Neural crest cell (in vitro differentiated cells): ENCODE measurements around the gene SMTNL1. TPM values are rescaled to one million over a fixed set of nuclear protein-coding genes. Genes with fewer than 3 reads are reported as not detected.

ENCODE experiments used
- DNase-seq: peaks from one replicate; pipeline ENCODE4 v3.0.0; 2021; ENCODE audit warnings: low read depth, mixed read lengths, low spot score
- H3K27ac Mint-ChIP-seq: one replicate; pipeline ENCODE4 v1.8.0; 2021; ENCODE audit warnings: mild to moderate bottlenecking, mixed read lengths; ENCODE audit not compliant: unreplicated experiment
- H3K27me3 Mint-ChIP-seq: 2 replicates; pipeline ENCODE4 v1.8.0; 2021; ENCODE audit warnings: low read depth, mild to moderate bottlenecking, mixed read lengths
- H3K36me3 Mint-ChIP-seq: 2 replicates; pipeline ENCODE4 v1.8.0; 2021; ENCODE audit warnings: low read depth, mild to moderate bottlenecking, mixed read lengths
- H3K4me1 Mint-ChIP-seq: 2 replicates; pipeline ENCODE4 v1.8.0; 2021; ENCODE audit warnings: mixed read lengths
- H3K4me3 Mint-ChIP-seq: one replicate; pipeline ENCODE4 v1.8.0; 2021; ENCODE audit warnings: mild to moderate bottlenecking, mixed read lengths
- H3K9me3 Mint-ChIP-seq: 2 replicates; pipeline ENCODE4 v1.8.0; 2021; ENCODE audit warnings: mixed read lengths
- total RNA-seq: library from RNA; stranded (reverse); gene quantifications from 2 replicates; pipeline ENCODE4 v1.2.1, GENCODE V29; 2021
- TF ChIP-seq, protein P1 (sequence below): fragments of 200-600 bp; sonication (generic); conservative IDR thresholded peaks from 2 replicates; pipeline ENCODE4 v1.5.0; 2021; ENCODE audit warnings: antibody characterized with exemption, mild to moderate bottlenecking

Gene SMTNL1
- total RNA-seq, 1 donor from 2014 or later = not detected

DNA sequence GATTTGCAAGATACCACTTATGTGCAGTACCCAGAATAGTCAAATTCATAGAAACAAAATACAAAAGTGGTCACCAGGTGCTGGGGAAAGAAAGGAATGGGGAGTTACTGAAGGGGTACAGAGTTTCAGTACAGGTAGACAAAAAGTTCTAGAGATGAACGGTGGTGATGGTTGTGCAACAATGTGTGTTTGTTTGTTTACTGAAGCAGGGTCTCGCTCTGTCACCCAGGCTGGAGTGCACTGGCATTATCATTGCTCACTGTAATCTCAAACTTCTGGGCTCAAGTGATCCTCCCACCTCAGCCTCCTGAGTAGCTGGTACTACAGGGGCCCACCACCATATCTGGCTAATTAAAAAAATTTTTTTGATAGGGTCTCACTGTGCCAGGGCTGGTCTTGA lies 18.0 kb downstream of the SMTNL1 start:
- H3K27me3 Mint-ChIP-seq = no peaks in the 10 kb centered on the region
- TF ChIP-seq, protein P1, sequence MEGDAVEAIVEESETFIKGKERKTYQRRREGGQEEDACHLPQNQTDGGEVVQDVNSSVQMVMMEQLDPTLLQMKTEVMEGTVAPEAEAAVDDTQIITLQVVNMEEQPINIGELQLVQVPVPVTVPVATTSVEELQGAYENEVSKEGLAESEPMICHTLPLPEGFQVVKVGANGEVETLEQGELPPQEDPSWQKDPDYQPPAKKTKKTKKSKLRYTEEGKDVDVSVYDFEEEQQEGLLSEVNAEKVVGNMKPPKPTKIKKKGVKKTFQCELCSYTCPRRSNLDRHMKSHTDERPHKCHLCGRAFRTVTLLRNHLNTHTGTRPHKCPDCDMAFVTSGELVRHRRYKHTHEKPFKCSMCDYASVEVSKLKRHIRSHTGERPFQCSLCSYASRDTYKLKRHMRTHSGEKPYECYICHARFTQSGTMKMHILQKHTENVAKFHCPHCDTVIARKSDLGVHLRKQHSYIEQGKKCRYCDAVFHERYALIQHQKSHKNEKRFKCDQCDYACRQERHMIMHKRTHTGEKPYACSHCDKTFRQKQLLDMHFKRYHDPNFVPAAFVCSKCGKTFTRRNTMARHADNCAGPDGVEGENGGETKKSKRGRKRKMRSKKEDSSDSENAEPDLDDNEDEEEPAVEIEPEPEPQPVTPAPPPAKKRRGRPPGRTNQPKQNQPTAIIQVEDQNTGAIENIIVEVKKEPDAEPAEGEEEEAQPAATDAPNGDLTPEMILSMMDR = no peak
- H3K27ac Mint-ChIP-seq = no peak overlapping the region
- H3K9me3 Mint-ChIP-seq = no peaks in the 10 kb centered on the region
- no peak for DNase-seq
- peaks cover 3% of the 10 kb centered on the region for H3K36me3 Mint-ChIP-seq
- no peak overlapping the region for H3K4me3 Mint-ChIP-seq
- no peaks in the 10 kb centered on the region for H3K4me1 Mint-ChIP-seq

GRCh38 chr11:57556041-57556440 lies 18.6 kb downstream of the SMTNL1 start:
- peaks cover 3% of the 10 kb centered on the region for H3K36me3 Mint-ChIP-seq
- TF ChIP-seq, protein P1 = no peak
- H3K27ac Mint-ChIP-seq = no peak overlapping the region
- no peak for DNase-seq
- H3K4me1 Mint-ChIP-seq = no peaks in the 10 kb centered on the region
- H3K4me3 Mint-ChIP-seq = no peak overlapping the region
- no peaks in the 10 kb centered on the region for H3K27me3 Mint-ChIP-seq
- H3K9me3 Mint-ChIP-seq = no peaks in the 10 kb centered on the region

GRCh38 chr11:57560146-57560545 lies 22.8 kb downstream of the SMTNL1 start:
- H3K9me3 Mint-ChIP-seq = no peaks in the 10 kb centered on the region
- TF ChIP-seq, protein P1 = no peak
- DNase-seq = no peak

DNA sequence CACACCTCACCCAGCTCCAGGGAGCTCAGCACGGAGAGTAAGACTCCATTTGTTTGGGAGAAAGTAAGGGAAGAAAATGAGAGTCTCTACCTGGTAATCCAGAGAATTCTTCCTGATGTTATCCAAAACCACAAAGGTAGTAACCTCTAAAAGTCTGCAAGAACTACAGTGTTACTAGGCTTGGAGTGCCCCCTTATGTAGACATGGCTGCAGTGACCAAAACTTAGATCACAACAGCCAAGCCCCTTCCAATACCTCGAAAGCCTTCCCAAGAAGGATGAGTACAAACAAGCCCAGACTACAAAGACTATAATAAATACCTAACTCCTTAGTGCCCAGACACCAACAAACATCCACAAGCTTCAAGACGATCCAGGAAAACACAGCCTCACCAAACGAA lies 25.2 kb downstream of the SMTNL1 start:
- peaks cover 31% of the 10 kb centered on the region for H3K4me1 Mint-ChIP-seq

More at GRCh38 chr11:57560146-57560545, 22.8 kb downstream of the SMTNL1 start:
- H3K27ac Mint-ChIP-seq = no peak overlapping the region
- peaks cover 13% of the 10 kb centered on the region for H3K4me1 Mint-ChIP-seq
- H3K4me3 Mint-ChIP-seq = no peak overlapping the region
- H3K27me3 Mint-ChIP-seq = no peaks in the 10 kb centered on the region
- H3K36me3 Mint-ChIP-seq = peaks cover 2% of the 10 kb centered on the region

DNA sequence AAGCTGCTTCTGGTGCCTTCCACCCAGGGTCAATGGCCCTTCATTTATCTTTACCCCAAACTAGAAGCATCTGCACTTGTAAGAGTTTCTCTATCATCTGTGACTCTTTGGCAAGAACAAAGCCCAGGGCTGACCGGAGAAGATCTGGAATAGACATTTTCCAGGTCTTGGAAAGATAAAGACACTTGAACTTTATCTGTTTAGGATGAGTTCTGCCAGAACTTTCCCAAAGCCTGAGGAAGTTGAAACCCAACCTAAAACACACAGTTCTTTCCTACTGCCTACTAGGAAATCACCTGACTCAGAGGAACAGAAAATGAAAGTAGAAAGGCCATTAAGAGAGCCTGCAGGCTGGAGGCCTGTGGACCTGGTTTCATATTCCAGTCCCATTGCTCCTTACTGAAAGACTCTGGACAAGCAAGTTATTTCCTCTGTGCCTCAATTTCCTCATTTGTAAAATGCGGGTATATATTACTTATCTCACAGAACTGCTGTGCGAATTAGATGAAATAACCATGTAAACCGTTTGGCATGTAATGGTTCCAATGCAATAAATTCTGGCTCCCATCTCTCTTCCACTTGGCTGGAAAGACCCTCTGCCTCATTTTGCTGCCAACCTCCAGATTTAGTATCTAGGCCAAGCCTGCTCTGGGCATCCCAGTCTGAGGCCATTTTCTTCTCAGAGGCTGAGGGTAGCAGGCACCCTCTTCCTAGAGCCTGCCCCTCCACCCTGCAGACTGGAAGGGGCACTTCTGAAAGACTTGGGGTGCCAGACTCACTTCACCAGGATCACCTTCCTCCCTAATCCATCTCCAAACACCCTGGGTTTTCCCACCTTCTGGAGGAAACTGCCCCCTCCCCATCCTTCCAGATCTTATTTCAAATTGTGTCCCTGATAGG lies 28.9 kb downstream of the SMTNL1 start:
- Mint-ChIP-seq H3K9me3 (no peaks in the 10 kb centered on the region), H3K27me3 (no peaks in the 10 kb centered on the region), H3K36me3 (no peaks in the 10 kb centered on the region), H3K27ac (no peak overlapping the region), H3K4me3 (peak overlapping the region; percentile 92), H3K4me1 (peaks cover 55% of the 10 kb centered on the region)
- TF ChIP-seq, protein P1 = no peak
- DNase-seq = no peak

More for the DNA sequence above, 25.2 kb downstream of the SMTNL1 start:
- no peaks in the 10 kb centered on the region for H3K27me3 Mint-ChIP-seq
- H3K36me3 Mint-ChIP-seq = no peaks in the 10 kb centered on the region
- no peak overlapping the region for H3K27ac Mint-ChIP-seq
- peak overlapping the region; percentile 55 for H3K4me3 Mint-ChIP-seq
- no peak for DNase-seq
- TF ChIP-seq, protein P1 = no peak
- H3K9me3 Mint-ChIP-seq = no peaks in the 10 kb centered on the region
